CD4-positive, alpha-beta T cell treated with Interleukin-1 beta for 1 hour (primary cell): ENCODE data around the gene TMEM14A.
"Not testable (repeated sequence)": the region's sequence is repeated elsewhere in the genome, so short reads cannot be mapped to it uniquely, and the experiment has no call there.

Source experiments
- DNase-seq, 2 donors: peaks; one replicate each; pipeline ENCODE4 v3.0.0-alpha.2; 2020 to 2022

The TMEM14A gene

DNA sequence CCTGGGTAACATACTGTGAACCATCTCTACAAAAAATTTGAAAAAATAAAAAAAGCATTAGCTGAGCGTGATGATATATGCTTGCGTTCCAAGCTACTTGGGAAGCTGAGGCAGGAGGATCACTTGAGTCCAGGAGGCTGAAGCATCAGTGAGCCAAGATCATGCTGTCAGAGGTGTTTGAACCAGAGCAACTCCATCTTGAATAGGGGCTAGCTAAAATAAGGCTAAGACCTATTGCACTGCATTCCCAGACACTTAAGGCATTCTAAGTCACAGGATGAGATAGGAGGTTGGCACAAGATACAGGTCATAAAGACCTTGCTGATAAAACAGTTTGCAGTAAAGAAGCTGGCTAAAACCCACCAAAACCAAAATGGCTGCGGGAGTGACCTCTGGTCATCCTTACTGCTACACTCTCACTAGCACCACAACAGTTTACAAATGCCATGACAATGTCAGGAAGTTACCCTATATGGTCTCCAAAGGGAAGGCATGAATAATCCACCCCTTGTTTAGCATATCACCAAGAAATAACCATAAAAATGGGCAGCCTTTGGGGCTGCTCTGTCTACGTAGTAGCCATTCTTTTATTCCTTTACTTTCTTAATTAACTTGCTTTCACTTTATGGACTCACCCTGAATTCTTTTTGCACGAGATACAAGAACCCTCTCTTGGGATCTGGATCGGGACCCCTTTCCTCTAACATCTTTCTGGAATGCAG lies 34.0 kb downstream of the TMEM14A start:
- not testable (repeated sequence) for DNase-seq

GRCh38 chr6:52706001-52706400 lies 35.1 kb downstream of the TMEM14A start:
- DNase-seq = no peak

- no peak for DNase-seq
These were observed 37.2 kb downstream of the TMEM14A start for GRCh38 chr6:52707963-52708680.

DNA sequence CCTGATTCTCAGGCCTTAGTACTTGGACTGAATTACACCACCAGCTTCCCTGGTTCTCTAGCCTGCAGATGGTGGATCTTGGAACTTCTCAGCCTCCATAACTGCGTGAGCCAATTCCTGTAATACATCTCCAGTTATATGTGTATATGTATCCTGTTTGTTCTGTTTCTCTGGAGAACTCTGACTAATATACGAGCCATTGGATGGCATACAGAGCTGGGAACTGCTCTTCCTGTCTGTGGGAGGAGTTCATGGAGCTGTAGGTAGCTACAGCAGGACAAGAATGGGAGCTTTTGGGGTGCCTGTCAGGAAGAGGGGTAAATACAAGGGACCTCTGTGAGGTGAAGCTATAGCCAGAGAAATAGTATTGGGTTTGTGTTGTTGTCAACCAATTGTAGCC lies 41.2 kb downstream of the TMEM14A start:
- no peak for DNase-seq

- DNase-seq = not testable (repeated sequence)
These were observed 43.8 kb downstream of the TMEM14A start for GRCh38 chr6:52714761-52715160.

GRCh38 chr6:52718550-52718949 lies 47.6 kb downstream of the TMEM14A start:
- DNase-seq = no peak

DNA sequence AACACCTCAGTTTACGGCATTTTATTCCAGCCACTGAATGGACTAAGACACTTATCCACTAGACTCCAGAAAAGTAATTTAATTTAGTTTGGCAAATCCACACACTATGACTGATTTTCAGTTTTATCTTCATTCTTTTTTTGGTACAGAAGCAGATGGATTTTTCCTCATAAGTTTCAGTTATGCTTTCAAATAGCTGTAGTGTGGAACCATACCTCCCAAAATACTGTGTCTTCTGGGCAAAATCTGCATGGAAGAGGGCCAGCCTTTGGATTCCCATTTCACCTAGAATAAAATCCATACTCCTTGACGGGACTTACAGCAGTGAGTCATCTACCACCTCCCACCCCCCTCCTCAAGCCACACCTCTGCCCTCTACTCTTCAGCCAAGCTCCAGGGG lies 49.4 kb downstream of the TMEM14A start:
- DNase-seq = no peak

DNA sequence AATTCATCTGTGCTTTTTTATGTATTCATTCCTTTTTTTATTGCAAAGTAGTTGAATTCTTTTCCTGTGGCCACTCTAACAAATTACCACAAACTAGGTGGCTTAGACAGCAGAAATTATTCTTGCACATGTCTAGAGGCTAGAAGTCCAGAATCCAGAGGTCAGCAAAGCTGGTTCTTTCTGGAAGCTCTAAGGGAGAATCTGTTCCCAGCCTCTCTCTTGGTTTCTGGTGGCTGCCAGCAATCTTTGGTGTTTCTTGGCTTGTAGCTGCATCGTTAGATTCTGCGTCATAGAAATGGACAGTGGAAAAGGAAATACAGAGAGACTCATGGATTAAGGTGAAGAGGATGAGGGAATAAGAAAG lies 53.1 kb downstream of the TMEM14A start:
- no peak for DNase-seq

DNA sequence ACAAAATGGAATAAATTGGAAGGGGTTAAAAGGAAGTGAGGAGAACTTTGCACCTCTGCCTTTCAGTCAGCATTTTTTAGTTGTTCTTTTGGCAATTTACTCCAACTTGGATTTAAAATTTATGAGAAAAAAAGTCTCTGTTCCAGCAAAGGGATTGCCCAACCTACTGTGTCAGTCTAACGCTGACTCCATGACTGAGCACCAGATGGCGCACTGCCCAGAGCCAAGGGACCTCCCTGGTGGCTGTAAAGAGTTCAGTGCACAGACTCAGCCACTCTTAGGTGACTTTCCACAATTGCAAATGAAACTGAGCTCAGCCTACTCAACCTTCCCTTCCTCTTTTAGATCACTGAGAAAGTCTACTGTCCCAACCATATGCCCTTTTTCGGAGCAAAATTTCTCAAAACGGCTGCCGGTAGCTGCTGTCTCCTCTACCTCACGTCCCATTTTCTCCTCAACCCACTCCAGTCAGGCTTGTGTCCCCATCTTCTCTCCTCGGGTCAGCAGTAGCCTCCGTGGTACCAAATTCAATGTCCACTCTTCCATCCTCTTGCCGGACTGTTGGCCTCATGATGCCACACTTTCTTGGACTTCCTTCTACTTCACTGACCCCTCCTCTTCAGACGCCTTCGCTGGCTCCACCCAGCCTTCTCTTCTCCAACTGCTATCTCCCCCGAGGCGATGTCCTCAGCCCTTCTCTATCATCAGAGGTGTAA lies 53.7 kb downstream of the TMEM14A start:
- DNase-seq = peak; percentile 26 to 41

- no peak for DNase-seq
These were observed 54.2 kb downstream of the TMEM14A start for GRCh38 chr6:52725143-52725534.

GRCh38 chr6:52725535-52726192 lies 54.8 kb downstream of the TMEM14A start:
- no peak for DNase-seq

- DNase-seq = no peak
These were observed 55.3 kb downstream of the TMEM14A start for GRCh38 chr6:52726193-52726542.

DNA sequence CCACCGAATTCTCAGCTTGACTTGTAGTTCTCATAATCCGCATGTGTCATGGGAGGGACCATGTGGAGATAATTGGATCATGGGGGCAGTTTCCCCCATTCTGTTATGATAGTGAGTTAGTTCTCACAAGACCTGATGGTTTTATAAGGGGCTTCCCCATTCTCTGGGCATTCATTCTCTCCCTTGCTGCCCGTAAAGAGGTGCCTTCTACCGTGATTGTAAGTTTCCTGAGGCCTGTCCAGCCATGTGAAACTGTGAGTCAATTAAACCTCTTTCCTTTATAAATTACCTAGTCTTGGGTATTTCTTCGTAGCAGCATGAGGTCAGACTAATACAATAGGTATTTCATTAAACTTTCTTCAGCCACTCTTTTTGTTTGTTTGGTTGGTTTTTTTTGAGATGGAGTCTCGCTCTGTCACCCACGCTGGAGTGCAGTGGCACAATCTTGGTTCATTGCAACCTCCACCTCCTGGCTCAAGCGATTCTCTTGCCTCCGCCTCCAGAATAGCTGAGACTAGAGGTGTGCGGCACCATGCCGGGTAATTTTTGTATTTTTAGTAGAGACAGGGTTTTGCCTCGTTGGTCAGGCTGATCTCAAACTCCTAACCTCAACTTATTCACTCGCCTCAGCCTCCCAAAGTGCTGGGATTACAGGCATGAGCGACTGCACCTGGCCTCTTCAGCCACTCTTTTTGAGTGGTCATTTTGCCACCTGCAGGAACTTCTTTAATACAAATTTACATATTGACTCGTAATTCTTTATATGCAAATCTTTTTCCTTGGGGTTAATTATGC lies 56.0 kb downstream of the TMEM14A start:
- DNase-seq = no peak

DNA sequence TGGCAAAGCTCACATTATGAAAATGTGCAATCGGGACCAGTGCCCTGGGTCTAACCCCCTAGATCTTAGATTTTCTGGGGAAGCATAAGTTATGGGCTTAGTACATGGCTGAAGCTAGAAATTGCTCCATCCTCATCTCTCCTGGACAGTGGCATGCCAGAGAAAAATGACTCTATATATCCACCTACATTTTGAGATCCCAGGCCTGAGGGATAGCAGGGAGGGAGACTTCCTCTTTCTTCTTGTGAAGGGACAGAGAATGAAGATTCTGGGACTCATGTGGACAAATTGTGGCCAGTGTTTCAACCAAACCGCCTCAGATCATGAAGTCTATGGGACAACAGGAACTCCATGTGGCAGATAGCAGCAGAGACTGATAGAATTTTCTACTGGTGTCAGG lies 57.0 kb downstream of the TMEM14A start:
- no peak for DNase-seq

- no peak for DNase-seq
These were observed 57.5 kb downstream of the TMEM14A start for GRCh38 chr6:52728394-52728793.

DNA sequence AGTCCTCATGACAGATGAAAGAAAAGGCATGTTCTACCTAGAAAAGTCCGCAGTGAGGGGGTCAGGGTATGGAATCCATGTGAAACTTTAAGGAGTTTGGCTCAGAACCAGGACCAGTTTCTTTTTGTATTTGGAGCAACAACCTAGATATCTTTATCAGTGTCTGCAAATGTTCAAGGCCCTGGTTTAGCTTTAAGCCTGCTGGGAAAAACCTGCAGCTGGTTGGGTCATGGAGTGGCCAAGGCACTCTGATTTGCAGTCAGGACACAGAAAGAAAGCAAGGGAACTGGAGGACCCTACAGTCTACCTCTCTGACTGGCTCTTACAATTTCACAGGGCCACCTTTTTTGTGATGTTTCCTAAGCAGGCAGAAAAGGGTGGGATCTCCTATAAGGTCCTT lies 58.7 kb downstream of the TMEM14A start:
- DNase-seq = no peak

DNA sequence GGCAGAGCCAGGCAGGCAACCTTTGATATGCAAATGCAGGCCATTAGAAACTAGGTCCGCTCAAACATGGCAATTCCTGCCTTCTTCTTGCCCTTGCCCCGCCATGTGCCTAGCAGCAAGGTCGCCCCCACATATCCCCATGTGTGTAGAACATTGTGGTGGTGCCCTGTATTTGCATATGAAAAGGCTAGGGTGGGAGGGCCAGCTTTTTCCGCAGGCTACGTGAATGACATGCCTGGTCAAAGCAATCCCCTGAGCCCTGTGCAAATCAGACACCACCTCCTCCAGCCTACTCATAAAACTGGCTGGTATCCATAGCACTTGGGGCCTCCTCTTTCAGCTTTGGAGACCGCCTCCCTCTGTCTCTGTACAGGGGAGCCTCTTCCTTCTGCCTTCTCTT lies 60.8 kb downstream of the TMEM14A start:
- DNase-seq = no peak

DNA sequence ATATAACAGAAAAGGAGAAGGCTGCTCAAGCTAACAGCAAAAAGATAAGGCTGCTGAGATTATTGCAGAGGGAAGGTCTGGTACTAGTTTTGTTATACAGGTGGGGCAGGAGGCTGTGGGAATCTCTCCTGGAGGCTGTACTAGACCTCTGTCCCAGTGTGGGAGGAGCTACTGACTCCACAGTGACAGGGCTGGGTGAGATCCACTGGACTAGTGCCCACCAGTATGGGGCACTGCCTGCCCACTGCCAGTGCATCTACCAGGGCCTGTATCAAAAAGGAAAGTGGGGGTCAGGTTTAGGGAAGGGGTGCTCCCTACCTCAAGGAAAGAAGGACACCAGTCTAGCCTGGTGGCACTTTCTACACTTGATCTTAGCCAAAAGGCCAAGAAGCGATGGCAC lies 62.3 kb downstream of the TMEM14A start:
- DNase-seq = no peak

GRCh38 chr6:52734072-52734471 lies 63.2 kb downstream of the TMEM14A start:
- no peak for DNase-seq

- DNase-seq = no peak
These were observed 64.2 kb downstream of the TMEM14A start for GRCh38 chr6:52735071-52735470.

- DNase-seq = no peak
These were observed 65.2 kb downstream of the TMEM14A start for GRCh38 chr6:52736145-52736544.
